WERI-Rb-1 (cell line): ENCODE results near the gene EPN1.
"Not testable (repeated sequence)": the region's sequence is repeated elsewhere in the genome, so short reads cannot be mapped to it uniquely, and the experiment has no call there.

ENCODE experiments used
- DNase-seq: peaks from one replicate; pipeline ENCODE4 v3.0.0-alpha.2; 2020
- H3K27ac ChIP-seq: fragments of 250-450 bp; sonication (Bioruptor Pico); 2 replicates; pipeline ENCODE4 v1.5.1; 2020; ENCODE audit warnings: mild to moderate bottlenecking, moderate library complexity
- H3K27me3 ChIP-seq: fragments of 250-450 bp; sonication (Bioruptor Pico); 2 replicates; pipeline ENCODE4 v1.5.1; 2021; ENCODE audit warnings: mild to moderate bottlenecking, low read depth, moderate library complexity; ENCODE audit not compliant: insufficient read depth, severe bottlenecking
- H3K36me3 ChIP-seq: fragments of 250-450 bp; sonication (Bioruptor Pico); 2 replicates; pipeline ENCODE4 v1.5.1; 2020; ENCODE audit warnings: mild to moderate bottlenecking, moderate library complexity
- H3K4me3 ChIP-seq: 2 replicates; pipeline ENCODE4 v1.5.1; 2011; ENCODE audit warnings: low read depth, mild to moderate bottlenecking, control low read depth, low read length
- H3K9me3 ChIP-seq: fragments of 250-450 bp; sonication (Bioruptor Pico); 2 replicates; pipeline ENCODE4 v1.5.1; 2021; ENCODE audit warnings: mild to moderate bottlenecking, moderate library complexity; ENCODE audit not compliant: severe bottlenecking
- CTCF ChIP-seq: IDR thresholded peaks from 2 replicates; pipeline ENCODE4 v1.5.1; 2011; ENCODE audit warnings: low read depth, mild to moderate bottlenecking, control low read depth, inconsistent platforms, low read length

The EPN1 gene

GRCh38 chr19:55753401-55753800 lies 78.4 kb downstream of the EPN1 start:
- Histone ChIP-seq H3K27ac (no peak overlapping the region), H3K36me3 (no peaks in the 10 kb centered on the region), H3K27me3 (peaks cover 73% of the 10 kb centered on the region), H3K9me3 (no peaks in the 10 kb centered on the region), H3K4me3 (no peak overlapping the region)
- no peak for DNase-seq
- no peak for TF ChIP-seq CTCF

GRCh38 chr19:55756808-55757207 lies 81.8 kb downstream of the EPN1 start:
- H3K36me3 ChIP-seq, DNase-seq, H3K4me3 ChIP-seq, H3K9me3 ChIP-seq, H3K27ac ChIP-seq: not testable (repeated sequence)
- H3K27me3 ChIP-seq: peaks cover 51% of the 10 kb centered on the region

GRCh38 chr19:55758797-55759196 lies 83.8 kb downstream of the EPN1 start, which contains the start of gene RFPL4A:
Gene RFPL4A, plus strand, starts transcription at chr19:55759097. Its CDS starts 2,704 bp downstream, at chr19:55761801.
- not testable (repeated sequence) for H3K27ac ChIP-seq, H3K4me3 ChIP-seq, H3K36me3 ChIP-seq, DNase-seq, H3K9me3 ChIP-seq
- H3K27me3 ChIP-seq: peaks cover 34% of the 10 kb centered on the region
